ENCODE measurements around the gene MOXD1.
"Not testable (repeated sequence)": the region's sequence is repeated elsewhere in the genome, so short reads cannot be mapped to it uniquely, and the experiment has no call there.

MOXD1 gene

DNA sequence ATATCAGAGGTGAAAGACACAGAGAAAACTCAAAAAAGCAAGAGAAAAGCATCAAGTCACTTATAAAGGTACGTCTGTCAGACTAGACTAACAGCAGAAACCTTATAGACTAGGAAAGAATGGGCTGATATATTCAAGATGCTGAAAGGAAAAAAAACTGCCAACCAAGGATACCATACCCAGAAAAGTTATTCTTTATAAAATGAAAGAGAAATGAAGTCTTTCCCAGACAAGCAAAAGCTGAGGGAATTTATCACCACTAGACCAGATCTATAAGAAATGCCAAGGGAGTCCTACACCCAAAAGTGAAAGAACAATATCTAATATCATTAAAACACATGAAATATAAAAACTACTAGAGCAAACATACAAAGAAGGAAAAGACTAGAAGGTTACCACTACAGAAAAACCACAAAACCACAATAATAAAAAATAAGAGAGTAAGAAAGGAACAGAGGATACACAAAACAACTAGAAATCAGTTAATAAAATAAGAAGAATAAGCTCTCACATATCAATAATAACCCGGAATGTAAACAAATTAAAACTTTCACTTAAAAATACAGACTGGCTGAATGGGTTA is 6.2 kb downstream of the MOXD1 start:
- no peak for DNase-seq

GRCh38 chr6:132392792-132393191 is 8.5 kb downstream of the MOXD1 start:
- no peak for DNase-seq

DNA sequence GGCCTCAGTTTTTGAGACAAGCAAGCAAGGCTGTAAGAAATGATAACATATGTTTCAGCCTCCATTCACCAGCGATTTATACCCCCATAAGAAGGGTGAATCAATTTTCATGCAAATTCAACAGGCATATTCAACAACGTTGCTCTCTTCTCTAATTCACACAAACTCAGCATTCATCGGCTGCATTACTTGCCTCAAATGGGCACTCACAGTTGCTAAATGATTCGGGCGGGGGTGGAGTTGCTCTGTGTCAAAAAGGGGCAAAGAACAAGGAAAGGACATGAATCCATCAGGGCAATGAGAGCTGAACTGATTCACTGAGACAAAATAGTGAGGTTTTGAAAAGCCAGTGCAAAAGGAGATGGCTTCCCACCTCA is 9.0 kb downstream of the MOXD1 start:
- no peak for DNase-seq

DNA sequence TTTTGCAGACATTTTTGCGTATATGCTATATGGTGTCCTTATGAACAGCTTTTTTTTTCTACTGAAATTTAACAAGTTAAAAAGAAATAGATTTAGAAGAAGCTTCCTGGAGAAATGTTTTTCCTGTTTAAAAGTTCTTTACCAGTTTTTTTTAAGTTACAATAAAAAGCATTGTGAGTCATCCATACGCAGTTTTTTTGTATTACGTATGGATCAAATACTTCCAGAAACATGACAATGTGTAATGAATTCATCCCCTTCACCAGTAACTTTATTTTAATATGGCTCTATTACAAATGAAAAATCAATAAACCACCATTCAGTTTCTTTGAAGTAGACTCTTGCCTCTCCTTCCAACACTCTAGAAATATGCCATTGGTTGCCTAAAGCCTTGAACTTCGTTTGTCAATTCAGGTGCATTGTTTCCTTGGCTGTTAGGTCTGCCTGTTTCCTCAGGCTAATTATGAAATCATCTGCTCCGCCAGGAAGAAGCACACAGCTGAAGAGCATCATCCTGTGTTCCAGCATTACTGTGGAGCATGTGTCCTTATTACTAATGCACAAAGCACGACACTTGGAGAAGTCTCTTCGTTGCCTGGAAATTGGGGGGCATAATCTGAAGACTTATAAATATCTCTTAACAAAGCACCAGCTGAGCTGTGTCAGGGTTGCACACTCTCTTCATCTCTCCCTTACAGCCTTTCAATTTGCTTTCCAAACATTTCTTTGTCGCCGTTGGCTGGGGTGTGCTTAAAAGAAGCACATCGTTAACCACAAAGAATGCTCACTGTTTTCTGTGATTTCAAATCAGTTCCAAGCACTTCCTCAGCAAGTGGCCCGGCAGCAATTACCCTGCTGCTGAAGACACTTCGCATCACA is 9.6 kb downstream of the MOXD1 start:
- no peak for DNase-seq

DNA sequence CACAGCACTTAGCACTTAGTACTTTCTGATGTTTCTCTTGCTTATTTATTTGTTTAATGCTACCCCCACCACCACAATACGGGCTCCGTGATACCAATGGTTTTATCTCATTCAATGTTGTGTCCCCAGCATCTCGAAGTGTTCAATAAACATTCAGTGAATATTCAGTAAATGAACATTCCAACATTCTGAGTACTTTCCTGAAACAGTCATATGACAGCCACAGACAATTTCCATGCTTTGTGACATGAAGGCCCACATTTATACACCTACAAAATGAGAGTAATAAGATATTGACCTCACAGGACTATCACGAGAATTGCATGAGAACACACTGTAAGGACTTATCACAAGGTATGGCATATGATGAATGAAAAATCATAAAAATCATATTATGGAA is 10.8 kb downstream of the MOXD1 start:
- DNase-seq = no peak

GRCh38 chr6:132390017-132390416 is 11.3 kb downstream of the MOXD1 start:
- DNase-seq = no peak

- no peak for DNase-seq
Measured at GRCh38 chr6:132388291-132388690, 13.0 kb downstream of the MOXD1 start.

DNA sequence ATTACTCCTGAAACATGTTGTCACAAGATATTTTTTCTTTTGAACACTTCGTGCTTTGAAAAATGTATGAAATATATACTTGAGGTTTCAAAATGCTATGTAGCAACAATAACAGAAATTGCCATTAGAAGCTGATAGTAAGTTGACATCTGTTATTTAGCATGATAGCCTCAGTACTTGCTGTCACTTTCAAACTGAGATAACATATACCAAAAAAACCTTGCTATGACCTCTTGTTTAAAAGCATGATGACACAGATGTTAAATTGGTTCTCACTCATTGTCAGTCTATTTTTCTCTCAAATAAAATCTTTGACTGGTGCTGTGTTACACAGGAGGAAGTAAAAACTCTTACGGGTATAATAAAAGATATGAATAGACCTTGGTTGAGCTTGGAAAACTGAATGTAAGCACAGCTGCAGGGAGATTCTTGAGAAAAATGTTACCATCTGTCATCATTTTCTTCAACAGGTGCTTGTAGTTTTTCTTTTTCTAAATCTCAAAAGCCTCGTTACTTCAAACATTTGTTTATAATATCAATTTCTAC is 18.6 kb downstream of the MOXD1 start:
- no peak for DNase-seq

- no peak for DNase-seq
Measured at GRCh38 chr6:132381381-132381780, 19.9 kb downstream of the MOXD1 start.

DNA sequence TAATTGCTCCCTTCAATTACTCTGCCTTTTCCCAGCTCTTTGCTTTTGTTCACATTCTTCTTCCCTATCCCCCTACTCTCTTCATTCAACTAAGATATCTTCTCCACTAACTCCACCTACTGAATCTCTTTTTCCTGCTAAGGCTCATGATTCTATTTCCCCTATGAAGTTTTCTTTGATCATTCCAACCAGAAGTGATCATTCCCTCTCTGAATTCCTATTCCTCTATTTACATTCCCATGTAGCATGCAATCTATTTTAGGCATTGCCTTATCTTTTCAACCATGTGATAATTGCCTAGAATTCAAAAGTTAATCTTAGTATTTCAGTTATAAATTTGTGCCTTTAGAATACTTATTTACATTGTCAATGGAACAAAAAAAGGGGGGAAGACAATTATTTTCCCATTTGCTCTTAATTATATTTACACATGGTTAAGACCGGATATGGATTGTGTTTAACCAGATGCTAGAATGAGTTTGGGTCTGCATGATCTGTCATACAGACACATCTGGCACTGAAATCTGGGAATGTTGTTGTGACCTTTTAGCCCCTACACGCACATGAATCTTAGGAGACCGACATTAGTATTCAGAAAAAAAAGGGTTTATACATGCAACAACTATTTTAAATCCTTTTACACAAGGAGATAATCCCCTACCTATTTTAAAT is 20.8 kb downstream of the MOXD1 start:
- no peak for DNase-seq

GRCh38 chr6:132369526-132369925 is 31.7 kb downstream of the MOXD1 start:
- no peak for DNase-seq

- DNase-seq = no peak
Measured at GRCh38 chr6:132368916-132369481, 32.3 kb downstream of the MOXD1 start.

DNA sequence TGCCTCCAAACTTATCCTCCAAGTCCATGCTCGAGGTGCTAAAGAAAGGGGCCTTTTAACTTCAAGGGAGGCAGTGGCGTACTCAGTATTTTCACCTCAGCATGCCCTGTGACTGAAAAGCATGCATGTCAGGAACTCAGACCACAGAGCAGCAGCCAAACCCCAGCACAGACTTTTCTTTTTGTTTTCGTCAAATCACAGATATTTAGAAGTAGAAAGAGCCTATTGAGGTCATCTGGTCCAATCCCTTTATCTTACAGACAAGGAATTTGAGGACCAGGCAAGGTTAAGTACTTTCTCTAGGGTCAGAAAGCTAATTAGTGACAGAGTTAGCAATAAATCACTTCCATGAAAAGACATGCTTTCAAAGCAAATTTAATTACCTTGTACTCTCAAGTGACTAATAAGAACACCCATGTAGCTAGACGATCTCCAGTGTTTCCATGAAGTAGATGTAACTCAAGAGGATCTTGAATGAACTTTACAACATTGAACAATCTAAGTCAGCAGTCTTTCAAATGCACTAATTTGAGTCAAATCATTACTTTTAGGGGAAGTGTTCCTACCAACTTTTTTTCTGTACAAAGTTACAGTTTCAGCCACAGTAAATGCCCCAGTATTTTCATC is 35.9 kb downstream of the MOXD1 start:
- no peak for DNase-seq

- no peak for DNase-seq
Measured at GRCh38 chr6:132364306-132365074, 36.8 kb downstream of the MOXD1 start.

- no peak for DNase-seq
Measured at GRCh38 chr6:132362442-132363185, 38.7 kb downstream of the MOXD1 start.

GRCh38 chr6:132361101-132361500 is 40.2 kb downstream of the MOXD1 start:
- no peak for DNase-seq

DNA sequence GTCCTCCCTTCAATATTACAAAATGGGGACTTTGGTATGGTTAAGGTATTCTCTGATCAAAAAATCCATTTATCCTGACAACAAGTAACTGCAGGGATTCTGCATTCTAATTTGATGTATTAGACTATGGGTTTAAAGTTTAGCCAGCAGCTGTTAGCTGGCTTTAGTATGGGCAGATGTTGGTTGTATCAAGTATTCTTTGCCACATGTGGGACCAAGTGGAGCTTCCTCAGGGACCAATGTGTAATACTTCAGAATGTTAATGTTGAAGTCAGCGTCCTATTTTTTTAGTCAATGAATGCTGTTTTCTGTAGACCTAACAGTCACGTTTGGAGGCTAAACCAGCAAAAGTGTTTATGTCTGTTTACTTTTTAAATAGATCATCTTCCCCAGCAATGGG is 41.4 kb downstream of the MOXD1 start:
- no peak for DNase-seq

DNA sequence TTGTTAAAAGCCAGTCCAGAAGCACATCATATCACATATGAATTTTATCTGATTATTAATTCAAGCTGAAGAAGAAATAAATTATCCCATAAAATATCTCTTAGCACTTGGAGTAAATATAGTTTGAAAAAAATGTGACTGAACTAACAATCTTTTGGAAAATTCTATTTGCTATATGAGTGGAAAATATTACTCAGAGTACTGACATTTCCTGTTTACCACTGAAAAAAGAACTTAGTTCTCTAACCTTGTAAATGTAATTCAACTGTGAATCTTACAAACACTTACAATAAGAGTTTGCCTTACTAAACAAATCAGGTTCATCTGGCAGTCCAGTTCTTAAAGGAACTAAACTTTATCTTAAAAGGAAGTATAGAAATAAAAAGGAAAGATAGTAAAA is 44.2 kb downstream of the MOXD1 start:
- DNase-seq = no peak

GRCh38 chr6:132354517-132355167 is 46.6 kb downstream of the MOXD1 start:
- no peak for DNase-seq

- DNase-seq = not testable (repeated sequence)
Measured at GRCh38 chr6:132351986-132352385, 49.3 kb downstream of the MOXD1 start.

GRCh38 chr6:132348231-132348630 is 53.0 kb downstream of the MOXD1 start:
- DNase-seq = no peak
